BLaER1 (cell line): ENCODE results near the gene RIC1.

ENCODE experiments used
- H3K27ac ChIP-seq: shearing (Covaris generic); formaldehyde crosslinking; 2 replicates; pipeline ENCODE4 v1.8.1; 2022
- H3K27me3 ChIP-seq: shearing (Covaris generic); formaldehyde crosslinking; 2 replicates; pipeline ENCODE4 v1.8.1; 2022
- H3K36me3 ChIP-seq: shearing (Covaris generic); formaldehyde crosslinking; 2 replicates; pipeline ENCODE4 v1.8.1; 2022
- H3K4me1 ChIP-seq: shearing (Covaris generic); formaldehyde crosslinking; 2 replicates; pipeline ENCODE4 v1.8.1; 2022
- H3K4me2 ChIP-seq: shearing (Covaris generic); formaldehyde crosslinking; 2 replicates; pipeline ENCODE4 v1.8.1; 2022
- H3K4me3 ChIP-seq: shearing (Covaris generic); formaldehyde crosslinking; 2 replicates; pipeline ENCODE4 v1.8.1; 2022
- H3K9ac ChIP-seq: shearing (Covaris generic); formaldehyde crosslinking; 2 replicates; pipeline ENCODE4 v1.8.1; 2022
- H3K9me3 ChIP-seq: shearing (Covaris generic); formaldehyde crosslinking; 2 replicates; pipeline ENCODE4 v1.8.1; 2022
- H4K20me1 ChIP-seq: shearing (Covaris generic); formaldehyde crosslinking; 2 replicates; pipeline ENCODE4 v1.8.1; 2022
- Cebpa-rat ChIP-seq: shearing (Covaris generic); IDR thresholded peaks from 2 replicates; pipeline ENCODE4 v1.8.1; 2022

The RIC1 gene

DNA sequence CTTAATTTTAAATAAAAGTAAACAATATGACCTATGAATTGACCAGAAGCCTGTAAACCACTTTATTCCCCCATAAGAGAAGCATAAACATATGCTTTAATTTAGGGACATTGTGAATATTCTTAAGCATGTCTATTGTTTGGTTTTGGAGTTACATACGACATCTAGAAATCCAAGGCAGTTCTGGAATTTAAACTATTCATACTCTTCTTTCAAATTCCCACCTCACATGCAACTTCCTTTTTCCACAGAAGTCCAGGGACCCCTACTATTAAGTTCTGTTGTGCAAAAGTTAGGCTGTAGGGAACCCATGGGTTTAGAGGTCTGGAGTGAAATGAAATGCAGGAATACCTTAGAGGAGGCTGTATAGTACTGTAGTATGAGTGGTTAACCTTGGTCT lies 2.1 kb downstream of the RIC1 start:
- Histone ChIP-seq H4K20me1 (peaks cover 69% of the 10 kb centered on the region), H3K36me3 (peaks cover 34% of the 10 kb centered on the region), H3K4me1 (peaks cover 30% of the 10 kb centered on the region), H3K4me2 (peak overlapping the region; percentile 80), H3K9ac (no peak overlapping the region), H3K4me3 (peak overlapping the region; percentile 90), H3K27me3 (no peaks in the 10 kb centered on the region), H3K9me3 (peaks cover 30% of the 10 kb centered on the region), H3K27ac (peak overlapping the region; percentile 94; the same call in 1 of the 2 replicates)
- TF ChIP-seq Cebpa-rat = no peak

DNA sequence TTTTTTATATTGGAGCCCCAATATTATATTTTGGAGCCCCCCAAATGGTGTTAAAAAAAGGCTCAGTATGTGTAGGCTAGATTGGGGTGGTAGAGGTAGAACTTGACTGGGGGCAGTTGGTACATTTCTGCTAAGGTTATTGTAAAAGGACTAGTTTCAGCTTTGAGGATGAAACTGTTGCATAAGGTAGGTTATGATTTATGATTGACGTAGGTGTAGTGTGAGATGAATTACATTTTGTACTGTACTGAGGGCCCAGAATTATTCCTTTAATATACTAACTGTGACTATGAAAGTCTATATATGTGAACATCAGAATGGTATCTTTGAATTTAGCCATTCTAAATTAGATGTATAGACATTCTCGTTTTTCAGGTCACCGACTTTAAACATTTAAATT lies 3.6 kb downstream of the RIC1 start:
- peak overlapping the region; percentile 80 for H3K4me2 ChIP-seq
- peaks cover 46% of the 10 kb centered on the region for H3K9me3 ChIP-seq
- H3K9ac ChIP-seq = no peak overlapping the region
- peaks cover 48% of the 10 kb centered on the region for H3K36me3 ChIP-seq
- H3K27ac ChIP-seq = no peak overlapping the region
- no peak for TF ChIP-seq Cebpa-rat
- peaks cover 21% of the 10 kb centered on the region for H3K4me1 ChIP-seq
- no peaks in the 10 kb centered on the region for H3K27me3 ChIP-seq
- H4K20me1 ChIP-seq = peaks cover 84% of the 10 kb centered on the region
- no peak overlapping the region for H3K4me3 ChIP-seq

GRCh38 chr9:5633243-5633642 lies 4.3 kb downstream of the RIC1 start:
- no peak overlapping the region for H3K9ac ChIP-seq
- H3K4me3 ChIP-seq = no peak overlapping the region; the same call in 1 of the 2 replicates
- TF ChIP-seq Cebpa-rat = no peak

DNA sequence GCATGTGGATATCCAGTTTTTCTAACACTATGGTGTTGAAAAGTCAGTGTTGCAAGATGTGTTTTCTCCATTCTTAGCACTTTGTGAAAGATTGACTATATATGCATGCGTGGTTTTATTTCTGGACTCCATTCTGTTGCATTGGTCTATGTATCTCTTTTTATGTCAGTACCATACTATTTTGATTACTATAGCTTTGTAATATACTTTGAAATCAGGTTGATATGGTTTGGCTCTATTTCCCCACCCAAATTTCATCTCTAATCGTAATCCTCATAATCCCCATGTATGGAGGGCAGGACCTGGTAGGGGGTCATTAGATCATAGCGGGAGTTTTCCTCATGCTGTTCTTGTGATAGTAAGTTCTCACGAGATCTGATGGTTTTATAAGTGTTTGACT lies 6.5 kb downstream of the RIC1 start:
- Histone ChIP-seq H3K9me3 (peaks cover 74% of the 10 kb centered on the region), H4K20me1 (peaks cover 99% of the 10 kb centered on the region)
- TF ChIP-seq Cebpa-rat = no peak

More at GRCh38 chr9:5633243-5633642, 4.3 kb downstream of the RIC1 start:
- no peaks in the 10 kb centered on the region for H3K27me3 ChIP-seq
- H3K9me3 ChIP-seq = peaks cover 53% of the 10 kb centered on the region
- 0 out of 2 replicates have a peak overlapping the region, but pooled peaks have one; percentile 80 for H3K4me2 ChIP-seq
- peaks cover 21% of the 10 kb centered on the region for H3K4me1 ChIP-seq
- H3K27ac ChIP-seq = no peak overlapping the region
- H4K20me1 ChIP-seq = peaks cover 91% of the 10 kb centered on the region
- peaks cover 55% of the 10 kb centered on the region for H3K36me3 ChIP-seq

DNA sequence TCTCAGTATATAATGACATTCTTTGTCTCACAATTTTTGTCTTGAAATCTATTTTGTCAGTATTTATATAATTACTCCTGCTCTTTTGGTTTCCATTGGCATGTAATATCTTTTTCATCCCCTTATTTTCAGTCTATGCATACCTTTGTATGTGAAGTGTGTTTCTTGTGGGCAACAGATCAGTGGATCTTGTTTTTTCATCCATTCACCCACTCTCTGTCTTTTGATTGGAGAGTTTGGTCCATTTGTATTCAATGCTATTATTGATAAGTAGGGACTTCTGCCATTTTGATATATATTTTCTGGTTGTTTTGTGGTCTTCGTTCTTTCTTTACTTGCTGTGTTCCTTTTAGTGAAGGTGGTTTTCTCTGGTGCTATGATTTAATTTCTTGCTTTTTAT lies 10.9 kb downstream of the RIC1 start:
- H3K4me1 ChIP-seq = no peaks in the 10 kb centered on the region
- H3K4me2 ChIP-seq = no peak overlapping the region
- no peak overlapping the region for H3K27ac ChIP-seq
- H3K4me3 ChIP-seq = no peak overlapping the region
- peaks cover 99% of the 10 kb centered on the region for H4K20me1 ChIP-seq
- no peak for TF ChIP-seq Cebpa-rat
- no peak overlapping the region for H3K9ac ChIP-seq
- H3K27me3 ChIP-seq = no peaks in the 10 kb centered on the region
- H3K36me3 ChIP-seq = peaks cover 80% of the 10 kb centered on the region
- peaks cover 96% of the 10 kb centered on the region for H3K9me3 ChIP-seq

More for the DNA sequence above, 6.5 kb downstream of the RIC1 start:
- peaks cover 64% of the 10 kb centered on the region for H3K36me3 ChIP-seq
- no peak overlapping the region for H3K27ac ChIP-seq
- H3K4me2 ChIP-seq = no peak overlapping the region
- peak overlapping the region; percentile 29; the same call in 1 of the 2 replicates for H3K4me3 ChIP-seq
- H3K27me3 ChIP-seq = no peaks in the 10 kb centered on the region
- no peak overlapping the region for H3K9ac ChIP-seq
- peaks cover 21% of the 10 kb centered on the region for H3K4me1 ChIP-seq

- Histone ChIP-seq H3K36me3 (peaks cover 71% of the 10 kb centered on the region), H3K9me3 (peaks cover 96% of the 10 kb centered on the region), H4K20me1 (peaks cover 99% of the 10 kb centered on the region), H3K27me3 (no peaks in the 10 kb centered on the region), H3K4me2 (no peak overlapping the region), H3K4me3 (no peak overlapping the region), H3K27ac (no peak overlapping the region), H3K9ac (no peak overlapping the region), H3K4me1 (peaks cover 22% of the 10 kb centered on the region)
- no peak for TF ChIP-seq Cebpa-rat
Measured at GRCh38 chr9:5642170-5642569, 13.3 kb downstream of the RIC1 start.

GRCh38 chr9:5643005-5643624 lies 14.2 kb downstream of the RIC1 start:
- H3K4me3 ChIP-seq = no peak overlapping the region
- no peak overlapping the region for H3K9ac ChIP-seq
- no peaks in the 10 kb centered on the region for H3K27me3 ChIP-seq
- H3K27ac ChIP-seq = no peak overlapping the region
- no peak for TF ChIP-seq Cebpa-rat
- H3K4me2 ChIP-seq = no peak overlapping the region
- peaks cover 65% of the 10 kb centered on the region for H3K36me3 ChIP-seq
- peaks cover 96% of the 10 kb centered on the region for H3K9me3 ChIP-seq
- H4K20me1 ChIP-seq = peaks cover 90% of the 10 kb centered on the region
- H3K4me1 ChIP-seq = peaks cover 24% of the 10 kb centered on the region

- no peaks in the 10 kb centered on the region for H3K27me3 ChIP-seq
- peaks cover 24% of the 10 kb centered on the region for H3K4me1 ChIP-seq
- TF ChIP-seq Cebpa-rat = no peak
- H3K27ac ChIP-seq = no peak overlapping the region
- peaks cover 77% of the 10 kb centered on the region for H4K20me1 ChIP-seq
- H3K36me3 ChIP-seq = peaks cover 62% of the 10 kb centered on the region
- no peak overlapping the region for H3K4me3 ChIP-seq
- H3K9me3 ChIP-seq = peaks cover 96% of the 10 kb centered on the region
- H3K9ac ChIP-seq = no peak overlapping the region
- no peak overlapping the region for H3K4me2 ChIP-seq
Measured at GRCh38 chr9:5644501-5644900, 15.6 kb downstream of the RIC1 start.

- peaks cover 68% of the 10 kb centered on the region for H3K36me3 ChIP-seq
Measured at GRCh38 chr9:5646116-5646515, 17.2 kb downstream of the RIC1 start.

DNA sequence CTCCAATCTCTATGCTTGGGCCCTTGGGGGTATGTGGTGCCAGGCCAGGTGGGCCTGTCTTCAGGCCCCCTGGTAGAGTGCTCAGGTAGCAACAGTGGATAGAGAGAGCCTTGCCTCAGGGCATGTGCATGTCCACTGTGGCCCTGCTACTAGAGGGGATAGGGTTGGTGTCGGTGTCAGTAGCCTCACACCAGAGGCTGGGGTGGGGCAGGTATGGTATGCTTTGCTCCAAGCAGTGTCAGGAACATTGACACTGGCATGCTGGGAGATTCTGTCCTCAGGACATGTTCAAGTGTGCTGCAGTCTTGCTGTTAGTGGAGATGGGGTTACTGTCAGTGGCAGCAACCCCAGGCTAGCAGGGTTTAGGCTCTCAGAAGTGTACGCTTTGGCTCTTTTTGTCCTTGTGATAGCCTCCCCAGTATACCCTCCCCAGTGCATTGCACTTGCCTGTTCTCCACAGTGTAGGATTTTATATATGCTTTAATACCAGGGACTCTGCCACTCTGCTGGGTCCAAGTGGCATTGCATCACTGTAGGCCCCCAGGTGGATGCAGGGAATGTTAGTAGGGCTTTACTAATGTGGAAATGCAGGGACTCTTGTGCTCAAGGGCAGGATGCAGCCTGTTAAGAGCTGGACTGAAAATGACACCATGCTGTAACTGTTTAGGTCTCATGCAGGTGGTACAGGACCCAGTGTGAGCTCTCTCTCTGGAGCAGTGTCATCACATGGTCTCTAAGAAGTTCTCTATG lies 21.6 kb downstream of the RIC1 start:
- Histone ChIP-seq H3K4me3 (no peak overlapping the region), H3K27me3 (no peaks in the 10 kb centered on the region), H3K4me2 (no peak overlapping the region), H3K9me3 (peaks cover 99% of the 10 kb centered on the region), H3K4me1 (peaks cover 18% of the 10 kb centered on the region), H3K36me3 (peaks cover 67% of the 10 kb centered on the region), H3K27ac (no peak overlapping the region), H4K20me1 (peaks cover 77% of the 10 kb centered on the region), H3K9ac (no peak overlapping the region)
- TF ChIP-seq Cebpa-rat = no peak

More at GRCh38 chr9:5646116-5646515, 17.2 kb downstream of the RIC1 start:
- H3K9ac ChIP-seq = no peak overlapping the region
- peaks cover 24% of the 10 kb centered on the region for H3K4me1 ChIP-seq
- H3K9me3 ChIP-seq = peaks cover 96% of the 10 kb centered on the region
- peak overlapping the region; percentile 1; the same call in 1 of the 2 replicates for H3K4me3 ChIP-seq
- peak overlapping the region; percentile 2 for H3K4me2 ChIP-seq
- H3K27me3 ChIP-seq = no peaks in the 10 kb centered on the region
- peaks cover 77% of the 10 kb centered on the region for H4K20me1 ChIP-seq
- H3K27ac ChIP-seq = no peak overlapping the region
- TF ChIP-seq Cebpa-rat = no peak
